ENCODE results near the gene NCR1. TPM values are rescaled to one million over a fixed set of nuclear protein-coding genes. Genes with fewer than 3 reads are reported as not detected.

The NCR1 gene
- total RNA-seq, 1 experiment from 2014 or later: not detected

GRCh38 chr19:54921082-54921481 lies 15.1 kb downstream of the NCR1 start:
- Histone ChIP-seq H3K27me3 (ENCODE audit: control insufficient read depth, insufficient read depth, low read length) (no peaks in the 10 kb centered on the region), H3K27ac (ENCODE audit: low read length) (no peak overlapping the region), H3K4me1 (ENCODE audit: control insufficient read depth, insufficient read depth, low read length) (no peaks in the 10 kb centered on the region), H3K36me3 (ENCODE audit: control insufficient read depth, insufficient read depth, low read length) (no peaks in the 10 kb centered on the region), H3K4me3 (ENCODE audit: low read depth in 2 of 2, low read length in 2 of 2) (no peak overlapping the region), H3K9me3 (ENCODE audit: control insufficient read depth, insufficient read depth, low read depth, low read length) (no peaks in the 10 kb centered on the region)
- in situ Hi-C loops (cut with HindIII; ENCODE audit: low pct_unique_long_range_greater_than_20kb, low sequenced_read_pairs): loop anchor here (10.0 kb wide), 1 partner anchor 74 kb away; no protein-coding TSS in a partner anchor
- ChIA-PET CTCF (no interaction called here), POLR2A (no interaction called here)
- intact Hi-C loops (cut with micrococcal nuclease; ENCODE audit: unreplicated experiment): no loop called here
- no peak for ATAC-seq
- no peak for DNase-seq (ENCODE audit: low read depth, low spot score)
- TF ChIP-seq SIN3A (IDR thresholded peaks at IDR 0.05; ENCODE audit: borderline replicate concordance, insufficient read depth, low read depth, low read length) (no peak), CTCF (IDR thresholded peaks at IDR 0.05) (no peak), POLR2AphosphoS5 (IDR thresholded peaks at IDR 0.05; ENCODE audit: low read depth, low read length) (no peak), TCF7L2 (IDR thresholded peaks at IDR 0.05; ENCODE audit: low read depth, low read length) (no peak), REST (IDR thresholded peaks at IDR 0.05; ENCODE audit: insufficient read depth in 1 of 2, low read depth in 2 of 2, low read length in 1 of 2) (no peak)
- no TSS peak for BruUV-seq (replicated peaks)

GRCh38 chr19:54923276-54923675 lies 17.3 kb downstream of the NCR1 start:
- Histone ChIP-seq H3K4me3 (ENCODE audit: low read depth in 2 of 2, low read length in 2 of 2) (no peak overlapping the region), H3K27me3 (ENCODE audit: control insufficient read depth, insufficient read depth, low read length) (no peaks in the 10 kb centered on the region), H3K4me1 (ENCODE audit: control insufficient read depth, insufficient read depth, low read length) (no peaks in the 10 kb centered on the region), H3K9me3 (ENCODE audit: control insufficient read depth, insufficient read depth, low read depth, low read length) (0 out of 2 replicates have a peak, but pooled peaks cover 3% of the 10 kb centered on the region), H3K36me3 (ENCODE audit: control insufficient read depth, insufficient read depth, low read length) (no peaks in the 10 kb centered on the region), H3K27ac (ENCODE audit: low read length) (no peak overlapping the region)
- no peak for TF ChIP-seq REST (IDR thresholded peaks at IDR 0.05; ENCODE audit: insufficient read depth in 1 of 2, low read depth in 2 of 2, low read length in 1 of 2)
- no peak for TF ChIP-seq CTCF (IDR thresholded peaks at IDR 0.05)
- no peak for TF ChIP-seq TCF7L2 (IDR thresholded peaks at IDR 0.05; ENCODE audit: low read depth, low read length)
- TF ChIP-seq SIN3A (IDR thresholded peaks at IDR 0.05; ENCODE audit: borderline replicate concordance, insufficient read depth, low read depth, low read length): no peak
- no TSS peak for BruUV-seq (replicated peaks)
- DNase-seq (ENCODE audit: low read depth, low spot score): no peak
- no peak for ATAC-seq
- ChIA-PET CTCF (no interaction called here), POLR2A (no interaction called here)
- intact Hi-C loops (cut with micrococcal nuclease; ENCODE audit: unreplicated experiment): no loop called here
- in situ Hi-C loops (cut with HindIII; ENCODE audit: low pct_unique_long_range_greater_than_20kb, low sequenced_read_pairs): loop anchor here (10.0 kb wide), 1 partner anchor 72 kb away; no protein-coding TSS in a partner anchor

Data from Panc1 (cell line).